PC-9 (cell line): ENCODE data around the gene COL23A1.

ENCODE experiments used
- EZH2 ChIP-seq: fragments of 200-600 bp; sonication (generic); IDR thresholded peaks from 2 replicates; pipeline ENCODE4 v1.8.0; 2017; ENCODE audit warnings: antibody characterized with exemption, low read depth
- TF ChIP-seq, protein P1 (sequence below): fragments of 200-600 bp; sonication (generic); conservative IDR thresholded peaks from 2 replicates; pipeline ENCODE4 v1.6.1; 2017; ENCODE audit warnings: mixed run types, antibody characterized with exemption, mild to moderate bottlenecking, moderate library complexity

- TF ChIP-seq, protein P1, sequence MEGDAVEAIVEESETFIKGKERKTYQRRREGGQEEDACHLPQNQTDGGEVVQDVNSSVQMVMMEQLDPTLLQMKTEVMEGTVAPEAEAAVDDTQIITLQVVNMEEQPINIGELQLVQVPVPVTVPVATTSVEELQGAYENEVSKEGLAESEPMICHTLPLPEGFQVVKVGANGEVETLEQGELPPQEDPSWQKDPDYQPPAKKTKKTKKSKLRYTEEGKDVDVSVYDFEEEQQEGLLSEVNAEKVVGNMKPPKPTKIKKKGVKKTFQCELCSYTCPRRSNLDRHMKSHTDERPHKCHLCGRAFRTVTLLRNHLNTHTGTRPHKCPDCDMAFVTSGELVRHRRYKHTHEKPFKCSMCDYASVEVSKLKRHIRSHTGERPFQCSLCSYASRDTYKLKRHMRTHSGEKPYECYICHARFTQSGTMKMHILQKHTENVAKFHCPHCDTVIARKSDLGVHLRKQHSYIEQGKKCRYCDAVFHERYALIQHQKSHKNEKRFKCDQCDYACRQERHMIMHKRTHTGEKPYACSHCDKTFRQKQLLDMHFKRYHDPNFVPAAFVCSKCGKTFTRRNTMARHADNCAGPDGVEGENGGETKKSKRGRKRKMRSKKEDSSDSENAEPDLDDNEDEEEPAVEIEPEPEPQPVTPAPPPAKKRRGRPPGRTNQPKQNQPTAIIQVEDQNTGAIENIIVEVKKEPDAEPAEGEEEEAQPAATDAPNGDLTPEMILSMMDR = no peak
- no peak for TF ChIP-seq EZH2
Observed at GRCh38 chr5:178440181-178440580, 150.0 kb downstream of the COL23A1 start.
